Fibroblast of skin of right quadriceps (primary cell): ENCODE measurements around the gene CMTM8.
"Not testable (repeated sequence)": the region's sequence is repeated elsewhere in the genome, so short reads cannot be mapped to it uniquely, and the experiment has no call there.

Source experiments
- DNase-seq: peaks from one replicate; pipeline ENCODE4 v3.0.0-alpha.2; 2013

Gene CMTM8

GRCh38 chr3:32238453-32239306 is at the start of gene CMTM8:
CMTM8 (plus strand) TSS chr3:32238680; CDS start chr3:32238973, 293 bp downstream.
- peak; percentile 19 for DNase-seq

GRCh38 chr3:32189693-32190092 is 48.8 kb upstream of the CMTM8 start:
- DNase-seq = no peak

- not testable (repeated sequence) for DNase-seq
Measured at GRCh38 chr3:32190556-32190955, 47.9 kb upstream of the CMTM8 start.

- no peak for DNase-seq
Measured at GRCh38 chr3:32193101-32193500, 45.4 kb upstream of the CMTM8 start.

- DNase-seq = no peak
Measured at GRCh38 chr3:32194653-32195052, 43.8 kb upstream of the CMTM8 start.

- DNase-seq = no peak
Measured at GRCh38 chr3:32195995-32196540, 42.4 kb upstream of the CMTM8 start.

GRCh38 chr3:32197991-32198390 is 40.5 kb upstream of the CMTM8 start:
- no peak for DNase-seq

GRCh38 chr3:32198714-32199113 is 39.8 kb upstream of the CMTM8 start:
- DNase-seq = no peak

GRCh38 chr3:32200490-32200889 is 38.0 kb upstream of the CMTM8 start:
- peak; percentile 9 for DNase-seq

GRCh38 chr3:32200992-32201758 is 37.3 kb upstream of the CMTM8 start:
- DNase-seq = no peak

- DNase-seq = no peak
Measured at GRCh38 chr3:32202496-32202895, 36.0 kb upstream of the CMTM8 start.

- peak; percentile 22 for DNase-seq
Measured at GRCh38 chr3:32203854-32204253, 34.6 kb upstream of the CMTM8 start.

GRCh38 chr3:32208447-32208846 is 30.0 kb upstream of the CMTM8 start:
- DNase-seq = no peak

GRCh38 chr3:32215185-32215584 is 23.3 kb upstream of the CMTM8 start:
- no peak for DNase-seq

GRCh38 chr3:32216172-32216783 is 22.2 kb upstream of the CMTM8 start:
- no peak for DNase-seq

GRCh38 chr3:32217339-32217738 is 21.1 kb upstream of the CMTM8 start:
- DNase-seq = no peak

GRCh38 chr3:32219537-32219936 is 18.9 kb upstream of the CMTM8 start:
- DNase-seq = no peak

- DNase-seq = no peak
Measured at GRCh38 chr3:32220006-32220405, 18.5 kb upstream of the CMTM8 start.

GRCh38 chr3:32222950-32223349 is 15.5 kb upstream of the CMTM8 start:
- no peak for DNase-seq

- DNase-seq = no peak
Measured at GRCh38 chr3:32224016-32224516, 14.4 kb upstream of the CMTM8 start.

GRCh38 chr3:32226875-32227500 is 11.5 kb upstream of the CMTM8 start:
- peak; percentile 76 for DNase-seq

GRCh38 chr3:32228743-32229142 is 9.7 kb upstream of the CMTM8 start:
- DNase-seq = not testable (repeated sequence)

- DNase-seq = no peak
Measured at GRCh38 chr3:32229565-32229964, 8.9 kb upstream of the CMTM8 start.
